HEK293 (cell line): ENCODE data around the gene HPD.
A peak's percentile ranks its signal among the peaks of the same experiment; 100 is the strongest.

Experiments
- ATF2 ChIP-seq: fragments of 450-650 bp; formaldehyde crosslinking; IDR thresholded peaks from 2 replicates; pipeline ENCODE4 v1.5.1; 2016; ENCODE audit warnings: missing biosample characterization, missing genetic modification characterization, low read depth
- BCL11A ChIP-seq: fragments of 450-650 bp; formaldehyde crosslinking; IDR thresholded peaks from 2 replicates; pipeline ENCODE4 v1.5.1; 2016; ENCODE audit warnings: low read depth, missing biosample characterization, missing genetic modification characterization
- MZF1 ChIP-seq: fragments of 450-650 bp; formaldehyde crosslinking; IDR thresholded peaks from 2 replicates; pipeline ENCODE4 v1.5.1; 2017; ENCODE audit warnings: missing biosample characterization, missing genetic modification characterization, borderline replicate concordance
- PRDM6 ChIP-seq: fragments of 450-650 bp; formaldehyde crosslinking; IDR thresholded peaks from 2 replicates; pipeline ENCODE4 v1.5.1; 2017; ENCODE audit warnings: missing biosample characterization, missing genetic modification characterization
- ZBTB11 ChIP-seq: fragments of 450-650 bp; formaldehyde crosslinking; conservative IDR thresholded peaks from 2 replicates; pipeline ENCODE4 v1.5.1; 2016; ENCODE audit warnings: low read depth, missing biosample characterization, missing genetic modification characterization
- ZFHX2 ChIP-seq: fragments of 450-650 bp; formaldehyde crosslinking; conservative IDR thresholded peaks from 2 replicates; pipeline ENCODE4 v1.5.1; 2016; ENCODE audit warnings: missing biosample characterization, missing genetic modification characterization
- ZNF140 ChIP-seq: fragments of 450-650 bp; formaldehyde crosslinking; IDR thresholded peaks from 2 replicates; pipeline ENCODE4 v1.5.1; 2016; ENCODE audit warnings: missing biosample characterization, missing genetic modification characterization
- ZNF155 ChIP-seq: fragments of 450-650 bp; formaldehyde crosslinking; IDR thresholded peaks from 2 replicates; pipeline ENCODE4 v1.5.1; 2016; ENCODE audit warnings: missing biosample characterization, missing genetic modification characterization
- ZNF184 ChIP-seq: fragments of 450-650 bp; IDR thresholded peaks from 2 replicates; pipeline ENCODE4 v1.5.1; 2018; ENCODE audit warnings: missing biosample characterization, mild to moderate bottlenecking, missing genetic modification characterization
- ZNF274 ChIP-seq, 2 experiments: fragments of 200-500 bp in 1 of 2; fragments of 450-650 bp in 1 of 2; sonication (Bioruptor generic) in 1 of 2; formaldehyde crosslinking in 1 of 2; IDR thresholded peaks; 2 replicates each; pipeline versions ENCODE4 v1.5.1 to v1.6.1; 2014 to 2016; ENCODE audit warnings: borderline replicate concordance in 1 of 2, inconsistent platforms in 1 of 2, low read length in 1 of 2, missing biosample characterization in 1 of 2, missing genetic modification characterization in 1 of 2
- ZNF292 ChIP-seq: fragments of 450-650 bp; formaldehyde crosslinking; IDR thresholded peaks from 2 replicates; pipeline ENCODE4 v1.5.1; 2016; ENCODE audit warnings: low read depth, missing biosample characterization, missing genetic modification characterization, borderline replicate concordance
- ZNF394 ChIP-seq: fragments of 450-650 bp; formaldehyde crosslinking; IDR thresholded peaks from 2 replicates; pipeline ENCODE4 v1.5.1; 2016; ENCODE audit warnings: missing biosample characterization, missing genetic modification characterization, mild to moderate bottlenecking, moderate library complexity, borderline replicate concordance
- ZNF433 ChIP-seq: fragments of 450-650 bp; formaldehyde crosslinking; IDR thresholded peaks from 2 replicates; pipeline ENCODE4 v1.5.1; 2016; ENCODE audit warnings: missing biosample characterization, missing genetic modification characterization, low read depth
- ZNF501 ChIP-seq: fragments of 450-650 bp; formaldehyde crosslinking; IDR thresholded peaks from 2 replicates; pipeline ENCODE4 v1.5.1; 2016; ENCODE audit warnings: missing biosample characterization, missing genetic modification characterization
- ZNF544 ChIP-seq: fragments of 450-650 bp; formaldehyde crosslinking; IDR thresholded peaks from 2 replicates; pipeline ENCODE4 v1.5.0; 2017; ENCODE audit warnings: missing biosample characterization, missing genetic modification characterization
- ZNF560 ChIP-seq: fragments of 450-650 bp; formaldehyde crosslinking; IDR thresholded peaks from 2 replicates; pipeline ENCODE4 v1.5.1; 2017; ENCODE audit warnings: missing biosample characterization, missing genetic modification characterization, borderline replicate concordance
- ZNF645 ChIP-seq: fragments of 450-650 bp; formaldehyde crosslinking; IDR thresholded peaks from 2 replicates; pipeline ENCODE4; 2016; ENCODE audit warnings: missing biosample characterization, missing genetic modification characterization
- ZNF658 ChIP-seq: fragments of 450-650 bp; formaldehyde crosslinking; IDR thresholded peaks from 2 replicates; pipeline ENCODE4; 2016; ENCODE audit warnings: missing biosample characterization, missing genetic modification characterization
- ZNF701 ChIP-seq: fragments of 450-650 bp; formaldehyde crosslinking; IDR thresholded peaks from 2 replicates; pipeline ENCODE4 v1.5.1; 2016; ENCODE audit warnings: missing biosample characterization, missing genetic modification characterization
- ZNF704 ChIP-seq: fragments of 450-650 bp; formaldehyde crosslinking; IDR thresholded peaks from 2 replicates; pipeline ENCODE4 v1.5.1; 2016; ENCODE audit warnings: missing biosample characterization, missing genetic modification characterization
- ZNF768 ChIP-seq: fragments of 450-650 bp; formaldehyde crosslinking; IDR thresholded peaks from 2 replicates; pipeline ENCODE4 v1.5.1; 2018; ENCODE audit warnings: missing biosample characterization, mild to moderate bottlenecking, missing genetic modification characterization
- ZNF837 ChIP-seq: fragments of 450-650 bp; formaldehyde crosslinking; IDR thresholded peaks from 2 replicates; pipeline ENCODE4 v1.5.1; 2016; ENCODE audit warnings: missing biosample characterization, missing genetic modification characterization
- ZNF843 ChIP-seq: fragments of 450-650 bp; formaldehyde crosslinking; IDR thresholded peaks from 2 replicates; pipeline ENCODE4 v1.5.1; 2016; ENCODE audit warnings: missing biosample characterization, missing genetic modification characterization
- ZSCAN16 ChIP-seq: fragments of 450-650 bp; formaldehyde crosslinking; IDR thresholded peaks from 2 replicates; pipeline ENCODE4 v1.5.1; 2016; ENCODE audit warnings: missing biosample characterization, missing genetic modification characterization
- ZSCAN4 ChIP-seq: fragments of 450-650 bp; formaldehyde crosslinking; IDR thresholded peaks from 2 replicates; pipeline ENCODE4 v1.5.1; 2017; ENCODE audit warnings: missing biosample characterization, missing genetic modification characterization
- ZXDB ChIP-seq: fragments of 450-650 bp; formaldehyde crosslinking; IDR thresholded peaks from 2 replicates; pipeline ENCODE4 v1.5.1; 2016; ENCODE audit warnings: missing biosample characterization, missing genetic modification characterization

HPD gene

GRCh38 chr12:121888478-121889273, 30.0 kb upstream of the HPD start, which contains the start of gene PSMD9 (continued):
- TF ChIP-seq ZBTB11 (tag by site-specific recombination) (peak; percentile 98), MZF1 (tag by site-specific recombination) (peak; percentile 100), ZNF658 (tag by site-specific recombination) (no peak), ZSCAN4 (0 out of 2 replicates have a peak, but pooled peaks have one; percentile 10), ZNF837 (tag by site-specific recombination) (no peak), ZNF560 (tag by site-specific recombination) (no peak), ZFHX2 (tag by site-specific recombination) (peak; percentile 93), ZNF274 (IDR thresholded peaks at IDR 0.05; ENCODE audit: low read length) (no peak), ZNF274 (tag by site-specific recombination; IDR thresholded peaks at IDR 0.05; ENCODE audit: borderline replicate concordance) (no peak), ZNF701 (tag by site-specific recombination) (no peak), ZNF292 (no peak), ZNF394 (peak; percentile 98), ZNF184 (tag by site-specific recombination) (0 out of 2 replicates have a peak, but pooled peaks have one; percentile 57), ZNF433 (tag by site-specific recombination) (no peak), ZSCAN16 (tag by site-specific recombination) (peak; percentile 76; the same call in 1 of the 2 replicates), PRDM6 (no peak), BCL11A (0 out of 2 replicates have a peak, but pooled peaks have one; percentile 12), ZNF704 (tag by site-specific recombination) (no peak), ZNF501 (tag by site-specific recombination) (peak; percentile 87), ZXDB (tag by site-specific recombination) (peak; percentile 96), ZNF155 (tag by site-specific recombination) (no peak), ZNF645 (tag by site-specific recombination) (no peak), ZNF544 (no peak), ZNF140 (tag by site-specific recombination) (no peak), ATF2 (no peak; the same call in 1 of the 2 replicates), ZNF768 (tag by site-specific recombination) (no peak), ZNF843 (tag by site-specific recombination) (peak; percentile 75)
